ENCODE results near the gene LARGE1. TPM values are rescaled to one million over a fixed set of nuclear protein-coding genes. Genes with fewer than 3 reads are reported as not detected.

The LARGE1 gene
- polyA plus RNA-seq, 3 donors = 0.05 to 0.13 TPM; not detected in 1

DNA sequence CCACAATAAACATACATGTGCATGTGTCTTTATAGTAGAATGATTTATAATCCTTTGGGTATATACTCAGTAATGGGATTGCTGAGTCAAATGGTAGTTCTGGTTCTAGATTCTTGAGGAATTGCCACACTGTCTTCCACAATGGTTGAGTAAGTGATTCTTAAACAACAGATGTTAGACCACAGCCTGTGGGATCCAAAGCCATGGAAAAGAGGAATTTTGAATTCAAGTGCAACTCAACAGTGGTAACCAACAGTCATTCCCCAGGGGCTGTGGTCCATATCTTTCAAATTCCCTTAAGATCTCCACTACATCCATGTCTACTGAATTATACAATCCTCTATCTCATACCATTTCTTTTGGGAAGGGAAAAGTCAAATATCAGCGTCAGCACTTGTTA lies 321.5 kb downstream of the LARGE1 start:
- Mint-ChIP-seq H3K4me3 (no peak overlapping the region), H3K27ac (no peak overlapping the region), H3K9me3 (peaks cover 6 to 24% (median 11%) of the 10 kb centered on the region in 7 donors), H3K4me1 (no peaks in the 10 kb centered on the region), H3K36me3 (no peaks in the 10 kb centered on the region), H3K27me3 (ENCODE audit: low read depth in 3 of 3) (peaks cover 0 to 2% (median 0%) of the 10 kb centered on the region in 3 donors)
- Histone ChIP-seq H4K20me1 (ENCODE audit: insufficient read depth, low read length) (no peaks in the 10 kb centered on the region), H3K9ac (ENCODE audit: insufficient read depth, low read length, poor library complexity, severe bottlenecking) (no peak overlapping the region), H3K4me2 (replicated peaks; ENCODE audit: extremely low read depth, low read length, poor library complexity, severe bottlenecking) (no peak overlapping the region), H3K4me3 (replicated peaks in 1 of 3; ENCODE audit: low read depth in 2 of 3, low read length in 3 of 3) (no peak overlapping the region), H3K27me3 (ENCODE audit: control insufficient read depth in 2 of 2, insufficient read depth in 2 of 2, low read length in 2 of 2) (no peaks in the 10 kb centered on the region), H3K9me3 (replicated peaks in 1 of 2; ENCODE audit: control insufficient read depth in 1 of 2, insufficient read depth in 1 of 2, low read length in 2 of 2) (peaks cover 10% of the 10 kb centered on the region in 2 donors), H3K4me1 (ENCODE audit: control insufficient read depth in 1 of 2, insufficient read depth in 2 of 2, low read length in 2 of 2) (no peaks in the 10 kb centered on the region), H3K36me3 (replicated peaks in 1 of 2; ENCODE audit: control insufficient read depth in 1 of 2, insufficient read depth in 2 of 2, low read length in 2 of 2) (no peaks in the 10 kb centered on the region), H2AFZ (ENCODE audit: insufficient read depth, low read depth, low read length, poor library complexity, severe bottlenecking) (no peak overlapping the region), H3K27ac (ENCODE audit: low read depth in 1 of 2, low read length in 2 of 2) (no peak overlapping the region), H3K79me2 (ENCODE audit: insufficient read depth, low read length) (no peaks in the 10 kb centered on the region)
- no CpG with 5 or more reads among the region's 1 CpG for WGBS (ENCODE audit: insufficient coverage)
- intact Hi-C loops (cut with micrococcal nuclease) = no loop called here
- DNase-seq = no peak
- TF ChIP-seq, protein P1, sequence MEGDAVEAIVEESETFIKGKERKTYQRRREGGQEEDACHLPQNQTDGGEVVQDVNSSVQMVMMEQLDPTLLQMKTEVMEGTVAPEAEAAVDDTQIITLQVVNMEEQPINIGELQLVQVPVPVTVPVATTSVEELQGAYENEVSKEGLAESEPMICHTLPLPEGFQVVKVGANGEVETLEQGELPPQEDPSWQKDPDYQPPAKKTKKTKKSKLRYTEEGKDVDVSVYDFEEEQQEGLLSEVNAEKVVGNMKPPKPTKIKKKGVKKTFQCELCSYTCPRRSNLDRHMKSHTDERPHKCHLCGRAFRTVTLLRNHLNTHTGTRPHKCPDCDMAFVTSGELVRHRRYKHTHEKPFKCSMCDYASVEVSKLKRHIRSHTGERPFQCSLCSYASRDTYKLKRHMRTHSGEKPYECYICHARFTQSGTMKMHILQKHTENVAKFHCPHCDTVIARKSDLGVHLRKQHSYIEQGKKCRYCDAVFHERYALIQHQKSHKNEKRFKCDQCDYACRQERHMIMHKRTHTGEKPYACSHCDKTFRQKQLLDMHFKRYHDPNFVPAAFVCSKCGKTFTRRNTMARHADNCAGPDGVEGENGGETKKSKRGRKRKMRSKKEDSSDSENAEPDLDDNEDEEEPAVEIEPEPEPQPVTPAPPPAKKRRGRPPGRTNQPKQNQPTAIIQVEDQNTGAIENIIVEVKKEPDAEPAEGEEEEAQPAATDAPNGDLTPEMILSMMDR (IDR thresholded peaks at IDR 0.05) = no peak

DNA sequence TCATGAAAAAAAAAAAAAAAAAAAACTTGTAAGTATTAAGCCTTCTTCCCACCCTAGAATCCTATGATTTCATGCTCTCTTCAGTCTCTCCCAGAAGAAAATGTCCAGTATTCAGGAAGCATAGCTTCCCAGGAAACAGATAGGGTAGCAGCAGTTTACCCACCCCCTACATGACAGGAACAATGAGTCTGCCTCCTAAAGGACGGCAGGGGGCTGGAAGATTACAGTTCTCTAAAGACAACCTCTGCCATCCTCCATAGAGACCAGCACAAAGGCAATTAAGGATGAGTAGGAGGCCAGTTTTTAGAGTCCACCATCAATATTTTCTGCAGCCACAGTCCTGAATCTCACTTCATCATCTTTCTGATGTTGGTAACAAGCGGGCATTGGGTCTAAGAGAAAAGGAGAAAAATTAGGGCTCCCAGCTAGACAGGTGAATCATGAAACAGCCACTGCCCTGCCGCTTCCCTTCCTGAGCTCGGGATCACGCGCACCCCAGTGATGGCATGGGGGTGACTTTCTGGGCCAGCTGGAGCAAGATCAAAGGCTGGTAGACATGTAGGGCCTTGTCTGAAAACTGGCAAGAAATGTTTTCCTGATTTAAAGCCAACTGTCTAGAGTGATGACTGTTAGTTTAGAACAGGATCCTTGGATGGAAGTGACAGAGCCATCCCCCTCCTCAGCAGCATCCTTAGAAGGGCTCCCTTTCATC lies 322.8 kb downstream of the LARGE1 start:
- Mint-ChIP-seq H3K27me3 (ENCODE audit: low read depth in 3 of 3) (no peaks in the 10 kb centered on the region), H3K9me3 (peaks cover 6 to 20% (median 11%) of the 10 kb centered on the region in 7 donors), H3K27ac (no peak overlapping the region), H3K4me3 (no peak overlapping the region), H3K4me1 (no peaks in the 10 kb centered on the region), H3K36me3 (no peaks in the 10 kb centered on the region)
- Histone ChIP-seq H3K4me2 (replicated peaks; ENCODE audit: extremely low read depth, low read length, poor library complexity, severe bottlenecking) (no peak overlapping the region), H3K4me1 (ENCODE audit: control insufficient read depth in 1 of 2, insufficient read depth in 2 of 2, low read length in 2 of 2) (no peaks in the 10 kb centered on the region), H3K27ac (ENCODE audit: low read depth in 1 of 2, low read length in 2 of 2) (no peak overlapping the region), H3K36me3 (replicated peaks in 1 of 2; ENCODE audit: control insufficient read depth in 1 of 2, insufficient read depth in 2 of 2, low read length in 2 of 2) (no peaks in the 10 kb centered on the region), H3K9ac (ENCODE audit: insufficient read depth, low read length, poor library complexity, severe bottlenecking) (no peak overlapping the region), H4K20me1 (ENCODE audit: insufficient read depth, low read length) (no peaks in the 10 kb centered on the region), H2AFZ (ENCODE audit: insufficient read depth, low read depth, low read length, poor library complexity, severe bottlenecking) (no peak overlapping the region), H3K79me2 (ENCODE audit: insufficient read depth, low read length) (no peaks in the 10 kb centered on the region), H3K9me3 (replicated peaks in 1 of 2; ENCODE audit: control insufficient read depth in 1 of 2, insufficient read depth in 1 of 2, low read length in 2 of 2) (peaks cover 6 to 10% of the 10 kb centered on the region in 2 donors), H3K4me3 (replicated peaks in 1 of 3; ENCODE audit: low read depth in 2 of 3, low read length in 3 of 3) (no peak overlapping the region), H3K27me3 (ENCODE audit: control insufficient read depth in 2 of 2, insufficient read depth in 2 of 2, low read length in 2 of 2) (no peaks in the 10 kb centered on the region)
- TF ChIP-seq, protein P1 (IDR thresholded peaks at IDR 0.05) = no peak
- 95% methylated on average over 4 of the region's 6 CpGs for WGBS (ENCODE audit: insufficient coverage)
- DNase-seq = no peak
- intact Hi-C loops (cut with micrococcal nuclease) = no loop called here
